ENCODE data around the gene CXCR6. TPM values are rescaled to one million over a fixed set of nuclear protein-coding genes. Genes with fewer than 3 reads are reported as not detected.

Gene CXCR6
- polyA plus RNA-seq, 1 donor from 2014 or later, result not detected

GRCh38 chr3:45984331-45985312, 41.4 kb downstream of the CXCR6 start:
- H2AFZ ChIP-seq (ENCODE audit: low read depth, low read length), result no peak overlapping the region
- H3K9me3 ChIP-seq (ENCODE audit: low read length), result no peaks in the 10 kb centered on the region
- no peak overlapping the region for H3K4me2 ChIP-seq (ENCODE audit: low read length)
- H3K9me2 ChIP-seq (ENCODE audit: insufficient read depth, low read length), result no peaks in the 10 kb centered on the region
- H3K79me2 ChIP-seq (replicated peaks; ENCODE audit: insufficient read depth, low read length), result no peaks in the 10 kb centered on the region
- H4K20me1 ChIP-seq (ENCODE audit: insufficient read depth), result no peaks in the 10 kb centered on the region
- no peaks in the 10 kb centered on the region for H3K27me3 ChIP-seq (ENCODE audit: insufficient read depth, low read depth, low read length)
- H3F3A ChIP-seq (ENCODE audit: insufficient read depth, low read length, poor library complexity, severe bottlenecking), result no peaks in the 10 kb centered on the region
- H3K9ac ChIP-seq (ENCODE audit: low read length), result no peak overlapping the region
- H3K4me3 ChIP-seq (ENCODE audit: low read length), result no peak overlapping the region
- no peak for TF ChIP-seq REST (IDR thresholded peaks at IDR 0.05; ENCODE audit: borderline replicate concordance)
- TF ChIP-seq MXI1 (conservative IDR thresholded peaks at IDR 0.05; ENCODE audit: poor library complexity, severe bottlenecking), result no peak
- TF ChIP-seq POLR2AphosphoS5 (IDR thresholded peaks at IDR 0.05), result no peak
- no peak for TF ChIP-seq EZH2 (IDR thresholded peaks at IDR 0.05; ENCODE audit: borderline replicate concordance, insufficient read depth, low read length, poor library complexity, severe bottlenecking)
- no peak for TF ChIP-seq RAD21 (conservative IDR thresholded peaks at IDR 0.05)
- TF ChIP-seq EP300 (conservative IDR thresholded peaks at IDR 0.05; ENCODE audit: poor library complexity, severe bottlenecking), result no peak
- no peak for TF ChIP-seq TAF1 (IDR thresholded peaks at IDR 0.05; ENCODE audit: low read depth)
- TF ChIP-seq CTCF (IDR thresholded peaks at IDR 0.05; ENCODE audit: poor library complexity, severe bottlenecking), result no peak
- TF ChIP-seq SMC3 (conservative IDR thresholded peaks at IDR 0.05; ENCODE audit: poor library complexity), result no peak
- no peaks in the 10 kb centered on the region for H3K36me3 ChIP-seq (ENCODE audit: insufficient read depth, low read length)
- H3K27ac ChIP-seq (ENCODE audit: low read length), result no peak overlapping the region

GRCh38 chr3:45985532-45986302, 42.5 kb downstream of the CXCR6 start:
- Histone ChIP-seq H3K9ac (ENCODE audit: low read length) (no peak overlapping the region), H3K79me2 (replicated peaks; ENCODE audit: insufficient read depth, low read length) (no peaks in the 10 kb centered on the region), H3K27ac (ENCODE audit: low read length) (no peak overlapping the region), H3K36me3 (ENCODE audit: insufficient read depth, low read length) (no peaks in the 10 kb centered on the region), H3K9me3 (ENCODE audit: low read length) (no peaks in the 10 kb centered on the region), H2AFZ (ENCODE audit: low read depth, low read length) (no peak overlapping the region), H3F3A (ENCODE audit: insufficient read depth, low read length, poor library complexity, severe bottlenecking) (no peaks in the 10 kb centered on the region), H3K4me2 (ENCODE audit: low read length) (no peak overlapping the region), H3K27me3 (ENCODE audit: insufficient read depth, low read depth, low read length) (no peaks in the 10 kb centered on the region), H3K4me3 (ENCODE audit: low read length) (no peak overlapping the region), H3K9me2 (ENCODE audit: insufficient read depth, low read length) (no peaks in the 10 kb centered on the region), H4K20me1 (ENCODE audit: insufficient read depth) (no peaks in the 10 kb centered on the region)
- TF ChIP-seq EZH2 (IDR thresholded peaks at IDR 0.05; ENCODE audit: borderline replicate concordance, insufficient read depth, low read length, poor library complexity, severe bottlenecking) (no peak), EP300 (conservative IDR thresholded peaks at IDR 0.05; ENCODE audit: poor library complexity, severe bottlenecking) (no peak), RAD21 (conservative IDR thresholded peaks at IDR 0.05) (no peak), REST (IDR thresholded peaks at IDR 0.05; ENCODE audit: borderline replicate concordance) (no peak), CTCF (IDR thresholded peaks at IDR 0.05; ENCODE audit: poor library complexity, severe bottlenecking) (no peak), POLR2AphosphoS5 (IDR thresholded peaks at IDR 0.05) (no peak), SMC3 (conservative IDR thresholded peaks at IDR 0.05; ENCODE audit: poor library complexity) (no peak), MXI1 (conservative IDR thresholded peaks at IDR 0.05; ENCODE audit: poor library complexity, severe bottlenecking) (no peak), TAF1 (IDR thresholded peaks at IDR 0.05; ENCODE audit: low read depth) (no peak)

All from neural cell (in vitro differentiated cells).